Measurements from ENCODE around the gene NFAM1. TPM values are rescaled to one million over a fixed set of nuclear protein-coding genes. Genes with fewer than 3 reads are reported as not detected.

The NFAM1 gene
- total and polyA plus RNA-seq, 2 experiments from 2014 or later = 0.11 to 0.49 TPM

GRCh38 chr22:42428760-42429159, 3.4 kb downstream of the NFAM1 start:
- Histone ChIP-seq H3K79me2 (replicated peaks; ENCODE audit: insufficient read depth) (no peaks in the 10 kb centered on the region), H3K27me3 (ENCODE audit: insufficient read depth) (no peaks in the 10 kb centered on the region), H2AFZ (no peak overlapping the region), H3F3A (replicated peaks; ENCODE audit: low read depth) (no peaks in the 10 kb centered on the region), H3K4me2 (no peak overlapping the region), H3K27ac (ENCODE audit: low read depth) (no peak overlapping the region), H3K4me3 (no peak overlapping the region), H3K9me2 (ENCODE audit: insufficient read depth) (no peaks in the 10 kb centered on the region), H3K4me1 (ENCODE audit: insufficient read depth) (peaks cover 9% of the 10 kb centered on the region; the same call in 1 of the 2 replicates), H3K36me3 (ENCODE audit: insufficient read depth) (no peaks in the 10 kb centered on the region), H4K20me1 (replicated peaks; ENCODE audit: insufficient read depth) (no peaks in the 10 kb centered on the region)
- H3K4me3 Mint-ChIP-seq = no peak overlapping the region
- H3K4me1 Mint-ChIP-seq = peaks cover 41% of the 10 kb centered on the region
- H3K27me3 Mint-ChIP-seq (ENCODE audit: insufficient read depth, low read depth, poor library complexity) = peaks cover 31% of the 10 kb centered on the region
- no peak for DNase-seq (ENCODE audit: low spot score)
- H3K27ac Mint-ChIP-seq = no peak overlapping the region
- TF ChIP-seq CTCF (conservative IDR thresholded peaks at IDR 0.05; ENCODE audit: low read depth in 2 of 2) (peak in 1 of 2 experiments; percentile 40; a peak in 2 of 4 replicates), NANOG (IDR thresholded peaks at IDR 0.05; ENCODE audit: borderline replicate concordance) (no peak)
- H3K36me3 Mint-ChIP-seq (ENCODE audit: low read depth) = no peaks in the 10 kb centered on the region; the same call in 2 of the 3 replicates
- ATAC-seq = no peak
- no peaks in the 10 kb centered on the region for H3K9me3 Mint-ChIP-seq

- no peak overlapping the region for H2AFZ ChIP-seq
- peaks cover 31% of the 10 kb centered on the region for H3K27me3 Mint-ChIP-seq (ENCODE audit: insufficient read depth, low read depth, poor library complexity)
- H3K27me3 ChIP-seq (ENCODE audit: insufficient read depth) = no peaks in the 10 kb centered on the region
- no peak overlapping the region for H3K4me3 ChIP-seq
- H3K27ac ChIP-seq (ENCODE audit: low read depth) = no peak overlapping the region
- H3F3A ChIP-seq (replicated peaks; ENCODE audit: low read depth) = no peaks in the 10 kb centered on the region
- H3K4me1 ChIP-seq (ENCODE audit: insufficient read depth) = peaks cover 9% of the 10 kb centered on the region; the same call in 1 of the 2 replicates
- H3K27ac Mint-ChIP-seq = no peak overlapping the region
- no peaks in the 10 kb centered on the region for H3K9me3 Mint-ChIP-seq
- H3K9me2 ChIP-seq (ENCODE audit: insufficient read depth) = no peaks in the 10 kb centered on the region
- no peak for TF ChIP-seq CTCF (conservative IDR thresholded peaks at IDR 0.05; ENCODE audit: low read depth in 2 of 2)
- no peak for TF ChIP-seq ETS1 (IDR thresholded peaks at IDR 0.05)
- TF ChIP-seq POLR2AphosphoS5 (IDR thresholded peaks at IDR 0.05; ENCODE audit: low read depth) = no peak
- no peak for TF ChIP-seq EZH2 (IDR thresholded peaks at IDR 0.05; ENCODE audit: low read depth, unreplicated experiment)
- TF ChIP-seq STAT1 (IDR thresholded peaks at IDR 0.05; ENCODE audit: unreplicated experiment) = no peak
- no peak for TF ChIP-seq REST (IDR thresholded peaks at IDR 0.05; ENCODE audit: unreplicated experiment)
- TF ChIP-seq JUNB (IDR thresholded peaks at IDR 0.05; ENCODE audit: unreplicated experiment) = no peak
- DNase-seq (ENCODE audit: low spot score) (no peak), ATAC-seq (peak; percentile 15)
- H3K36me3 Mint-ChIP-seq (ENCODE audit: low read depth) = no peaks in the 10 kb centered on the region; the same call in 2 of the 3 replicates
- H3K4me3 Mint-ChIP-seq = no peak overlapping the region
- no peak overlapping the region for H3K4me2 ChIP-seq
- no peaks in the 10 kb centered on the region for H3K36me3 ChIP-seq (ENCODE audit: insufficient read depth)
- H4K20me1 ChIP-seq (replicated peaks; ENCODE audit: insufficient read depth) = no peaks in the 10 kb centered on the region
- no peaks in the 10 kb centered on the region for H3K79me2 ChIP-seq (replicated peaks; ENCODE audit: insufficient read depth)
- peaks cover 36% of the 10 kb centered on the region for H3K4me1 Mint-ChIP-seq
Observed at GRCh38 chr22:42428025-42428424, 4.2 kb downstream of the NFAM1 start.

All from GM23338 (cell line).